Measurements from ENCODE around the gene IGFL4. TPM values are rescaled to one million over a fixed set of nuclear protein-coding genes. Genes with fewer than 3 reads are reported as not detected.
A peak's percentile ranks its signal among the peaks of the same experiment; 100 is the strongest.

Gene IGFL4
- total and polyA plus RNA-seq, 10 of the 15 experiments (the other 5 are each of a cell fraction or from before 2014, with no cell fraction given) = not detected

DNA sequence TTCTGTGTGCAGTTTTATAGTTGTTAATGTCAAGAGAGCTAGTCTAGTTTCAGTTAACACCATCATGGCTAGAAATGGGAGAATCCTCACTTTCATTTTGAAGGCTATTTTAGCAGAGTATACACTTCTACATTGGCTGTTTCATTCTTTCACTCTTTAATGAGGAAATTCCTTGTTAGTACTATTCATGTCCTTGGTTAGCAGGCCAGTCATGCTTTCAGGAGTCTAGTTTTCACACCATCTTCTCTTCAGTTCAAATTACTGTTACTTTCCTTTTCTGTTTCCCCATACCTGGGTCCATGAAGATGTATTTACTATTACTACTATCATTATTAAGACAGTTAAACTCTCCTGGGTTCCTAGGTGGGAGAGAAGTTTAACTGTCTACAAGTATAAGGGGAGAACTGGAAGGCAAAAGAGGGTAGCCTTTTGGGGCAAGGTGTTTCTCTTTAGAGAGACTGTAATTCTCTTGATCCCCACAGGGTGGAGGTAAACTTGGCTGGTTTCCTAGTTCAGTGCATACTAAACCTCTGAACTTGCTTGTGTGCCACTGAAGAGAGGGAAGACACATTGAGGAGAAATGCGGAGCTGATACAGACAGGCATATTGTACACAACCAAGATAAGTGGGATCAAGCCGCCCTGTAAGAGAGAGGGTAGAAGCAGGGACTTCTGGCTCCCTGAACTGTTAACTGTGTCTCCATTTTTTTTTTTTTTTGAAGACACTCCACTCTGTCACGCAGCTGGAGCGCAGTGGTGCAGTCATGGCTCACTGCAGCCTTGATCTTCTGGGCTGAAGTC is 41.3 kb upstream of the IGFL4 start:
- BruUV-seq (replicated peaks) = no TSS peak
- peak; percentile 85 for ATAC-seq
- TF ChIP-seq POLR2AphosphoS2 (IDR thresholded peaks at IDR 0.05; ENCODE audit: low read depth, low read length) = no peak
- 0 out of 2 replicates have a peak, but pooled peaks have one; percentile 10 for TF ChIP-seq YY1 (IDR thresholded peaks at IDR 0.05; ENCODE audit: low read depth, low read length)
- no peak for TF ChIP-seq ZNF622 (IDR thresholded peaks at IDR 0.05)
- TF ChIP-seq CTCF (IDR thresholded peaks at IDR 0.05 in 2 of 3, conservative IDR thresholded peaks at IDR 0.05 in 1 of 3; ENCODE audit: control insufficient read depth in 2 of 3, extremely low read depth in 1 of 3, insufficient read depth in 1 of 3, low read depth in 3 of 3, low read length in 3 of 3) = peak; percentile 58 to 64 (median 62)
- TF ChIP-seq ETV6 (conservative IDR thresholded peaks at IDR 0.05 in 1 of 2, IDR thresholded peaks at IDR 0.05 in 1 of 2; ENCODE audit: borderline replicate concordance in 1 of 2, low read depth in 1 of 2) = no peak
- TF ChIP-seq FOXK2 (IDR thresholded peaks at IDR 0.05) = no peak
- TF ChIP-seq ATF7 (IDR thresholded peaks at IDR 0.05; ENCODE audit: low read depth) = no peak
- no peak for TF ChIP-seq IKZF2 (IDR thresholded peaks at IDR 0.05)
- TF ChIP-seq PRDM15 (CRISPR knock-in tag; IDR thresholded peaks at IDR 0.05) = no peak
- TF ChIP-seq, protein P1, sequence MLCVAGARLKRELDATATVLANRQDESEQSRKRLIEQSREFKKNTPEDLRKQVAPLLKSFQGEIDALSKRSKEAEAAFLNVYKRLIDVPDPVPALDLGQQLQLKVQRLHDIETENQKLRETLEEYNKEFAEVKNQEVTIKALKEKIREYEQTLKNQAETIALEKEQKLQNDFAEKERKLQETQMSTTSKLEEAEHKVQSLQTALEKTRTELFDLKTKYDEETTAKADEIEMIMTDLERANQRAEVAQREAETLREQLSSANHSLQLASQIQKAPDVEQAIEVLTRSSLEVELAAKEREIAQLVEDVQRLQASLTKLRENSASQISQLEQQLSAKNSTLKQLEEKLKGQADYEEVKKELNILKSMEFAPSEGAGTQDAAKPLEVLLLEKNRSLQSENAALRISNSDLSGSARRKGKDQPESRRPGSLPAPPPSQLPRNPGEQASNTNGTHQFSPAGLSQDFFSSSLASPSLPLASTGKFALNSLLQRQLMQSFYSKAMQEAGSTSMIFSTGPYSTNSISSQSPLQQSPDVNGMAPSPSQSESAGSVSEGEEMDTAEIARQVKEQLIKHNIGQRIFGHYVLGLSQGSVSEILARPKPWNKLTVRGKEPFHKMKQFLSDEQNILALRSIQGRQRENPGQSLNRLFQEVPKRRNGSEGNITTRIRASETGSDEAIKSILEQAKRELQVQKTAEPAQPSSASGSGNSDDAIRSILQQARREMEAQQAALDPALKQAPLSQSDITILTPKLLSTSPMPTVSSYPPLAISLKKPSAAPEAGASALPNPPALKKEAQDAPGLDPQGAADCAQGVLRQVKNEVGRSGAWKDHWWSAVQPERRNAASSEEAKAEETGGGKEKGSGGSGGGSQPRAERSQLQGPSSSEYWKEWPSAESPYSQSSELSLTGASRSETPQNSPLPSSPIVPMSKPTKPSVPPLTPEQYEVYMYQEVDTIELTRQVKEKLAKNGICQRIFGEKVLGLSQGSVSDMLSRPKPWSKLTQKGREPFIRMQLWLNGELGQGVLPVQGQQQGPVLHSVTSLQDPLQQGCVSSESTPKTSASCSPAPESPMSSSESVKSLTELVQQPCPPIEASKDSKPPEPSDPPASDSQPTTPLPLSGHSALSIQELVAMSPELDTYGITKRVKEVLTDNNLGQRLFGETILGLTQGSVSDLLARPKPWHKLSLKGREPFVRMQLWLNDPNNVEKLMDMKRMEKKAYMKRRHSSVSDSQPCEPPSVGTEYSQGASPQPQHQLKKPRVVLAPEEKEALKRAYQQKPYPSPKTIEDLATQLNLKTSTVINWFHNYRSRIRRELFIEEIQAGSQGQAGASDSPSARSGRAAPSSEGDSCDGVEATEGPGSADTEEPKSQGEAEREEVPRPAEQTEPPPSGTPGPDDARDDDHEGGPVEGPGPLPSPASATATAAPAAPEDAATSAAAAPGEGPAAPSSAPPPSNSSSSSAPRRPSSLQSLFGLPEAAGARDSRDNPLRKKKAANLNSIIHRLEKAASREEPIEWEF (IDR thresholded peaks at IDR 0.05; ENCODE audit: insufficient replicate concordance, low read depth, low read length) = no peak

More for the DNA sequence above, 41.3 kb upstream of the IGFL4 start:
- Histone ChIP-seq H3K4me1 (ENCODE audit: control insufficient read depth, insufficient read depth, low read length) (no peaks in the 10 kb centered on the region), H3K9ac (ENCODE audit: control insufficient read depth, insufficient read depth, low read length) (no peak overlapping the region), H3K4me2 (ENCODE audit: control insufficient read depth, insufficient read depth) (no peak overlapping the region), H3K79me2 (ENCODE audit: control insufficient read depth, insufficient read depth, low read length) (no peaks in the 10 kb centered on the region), H2AFZ (ENCODE audit: control insufficient read depth, low read depth, low read length) (no peak overlapping the region), H3K36me3 (ENCODE audit: control insufficient read depth in 2 of 2, insufficient read depth in 2 of 2, low read length in 1 of 2) (no peaks in the 10 kb centered on the region), H3K9me3 (replicated peaks; ENCODE audit: control insufficient read depth, insufficient read depth, low read length) (peaks cover 3% of the 10 kb centered on the region; the same call in 1 of the 3 replicates), H3K4me3 (no peak overlapping the region), H3K27me3 (replicated peaks in 1 of 2; ENCODE audit: control insufficient read depth in 2 of 2, insufficient read depth in 2 of 2, low read length in 1 of 2) (peaks cover 3% of the 10 kb centered on the region in 2 experiments; a peak in 3 of 4 replicates), H4K20me1 (ENCODE audit: control insufficient read depth, insufficient read depth) (no peaks in the 10 kb centered on the region), H3K27ac (ENCODE audit: control insufficient read depth, insufficient read depth) (no peak overlapping the region)
- in situ Hi-C loops (cut with MboI) (loop anchor here (5.0 kb wide), 2 partner anchors 105 to 185 kb away; no protein-coding TSS in a partner anchor), intact Hi-C loops (cut with micrococcal nuclease; ENCODE audit: unreplicated experiment) (loop anchor here (1.0 kb wide), 2 partner anchors 107 to 183 kb away; no protein-coding TSS in a partner anchor)
- ChIA-PET RAD21 (ENCODE audit: unreplicated experiment) (interaction anchor here (0.7 to 2.4 kb wide), 6 partner anchors 8 to 183 kb away, joined by 3 to 18 read pairs (median 4); no protein-coding TSS in a partner anchor), CTCF (interaction anchor here (0.7 to 8.0 kb wide), 19 partner anchors 9 to 198 kb away, joined by 3 to 105 read pairs (median 4); partner anchors contain the start of gene IGFL2), POLR2A (interaction anchor here (0.6 to 0.9 kb wide), 2 partner anchors 107 to 189 kb away, joined by 3 read pairs; no protein-coding TSS in a partner anchor), SMC1A (ENCODE audit: uncharacterized antibody, unreplicated experiment) (interaction anchor here (0.8 to 1.4 kb wide), 8 partner anchors 35 to 1894 kb away, joined by 3 to 6 read pairs (median 4); no protein-coding TSS in a partner anchor)
- peak; percentile 8 for DNase-seq (ENCODE audit: low read depth, low spot score)
- FAIRE-seq = peak; percentile 83
- WGBS (ENCODE audit: insufficient coverage, insufficient replicate concordance, low lambda C conversion rate, missing lambda C conversion rate) = 43% methylated on average over 4 of the region's 4 CpGs

Measured in GM12878 (cell line).